Measurements from ENCODE around the gene TNS4.

The TNS4 gene

GRCh38 chr17:40473573-40474365, 27.7 kb downstream of the TNS4 start:
- DNase-seq (ENCODE audit: low spot score), result no peak

GRCh38 chr17:40472733-40473452, 28.5 kb downstream of the TNS4 start:
- DNase-seq (ENCODE audit: low spot score), result no peak

GRCh38 chr17:40471846-40472732, 29.3 kb downstream of the TNS4 start:
- DNase-seq (ENCODE audit: low spot score), result no peak

GRCh38 chr17:40470932-40471828, 30.2 kb downstream of the TNS4 start:
- no peak for DNase-seq (ENCODE audit: low spot score)

GRCh38 chr17:40469805-40470675, 31.4 kb downstream of the TNS4 start:
- DNase-seq (ENCODE audit: low spot score), result no peak

- DNase-seq (ENCODE audit: low spot score), result no peak
Observed at GRCh38 chr17:40468560-40468959, 32.9 kb downstream of the TNS4 start.

- DNase-seq (ENCODE audit: low spot score), result no peak
Observed at GRCh38 chr17:40467281-40467867, 34.0 kb downstream of the TNS4 start.

GRCh38 chr17:40466298-40466971, 35.0 kb downstream of the TNS4 start:
- DNase-seq (ENCODE audit: low spot score), result no peak

- no peak for DNase-seq (ENCODE audit: low spot score)
Observed at GRCh38 chr17:40464392-40464855, 37.0 kb downstream of the TNS4 start.

- no peak for DNase-seq (ENCODE audit: low spot score)
Observed at GRCh38 chr17:40463122-40463550, 38.3 kb downstream of the TNS4 start.

GRCh38 chr17:40462343-40463121, 38.9 kb downstream of the TNS4 start:
- no peak for DNase-seq (ENCODE audit: low spot score)

GRCh38 chr17:40461732-40462342, 39.6 kb downstream of the TNS4 start:
- no peak for DNase-seq (ENCODE audit: low spot score)

GRCh38 chr17:40460968-40461731, 40.3 kb downstream of the TNS4 start:
- DNase-seq (ENCODE audit: low spot score), result no peak

GRCh38 chr17:40460604-40460967, 40.8 kb downstream of the TNS4 start:
- DNase-seq (ENCODE audit: low spot score), result no peak

- DNase-seq (ENCODE audit: low spot score), result no peak
Observed at GRCh38 chr17:40459636-40460603, 41.5 kb downstream of the TNS4 start.

- no peak for DNase-seq (ENCODE audit: low spot score)
Observed at GRCh38 chr17:40458851-40459482, 42.5 kb downstream of the TNS4 start.
